NCI-H524 treated with DMSO at 0.1 percent for 48 hours (cell line): ENCODE measurements around the gene CACNA1D.

ENCODE experiments used
- DNase-seq: peaks from one replicate; lab custom pipeline; 2025; lab: John Stamatoyannopoulos, UW

CACNA1D gene

DNA sequence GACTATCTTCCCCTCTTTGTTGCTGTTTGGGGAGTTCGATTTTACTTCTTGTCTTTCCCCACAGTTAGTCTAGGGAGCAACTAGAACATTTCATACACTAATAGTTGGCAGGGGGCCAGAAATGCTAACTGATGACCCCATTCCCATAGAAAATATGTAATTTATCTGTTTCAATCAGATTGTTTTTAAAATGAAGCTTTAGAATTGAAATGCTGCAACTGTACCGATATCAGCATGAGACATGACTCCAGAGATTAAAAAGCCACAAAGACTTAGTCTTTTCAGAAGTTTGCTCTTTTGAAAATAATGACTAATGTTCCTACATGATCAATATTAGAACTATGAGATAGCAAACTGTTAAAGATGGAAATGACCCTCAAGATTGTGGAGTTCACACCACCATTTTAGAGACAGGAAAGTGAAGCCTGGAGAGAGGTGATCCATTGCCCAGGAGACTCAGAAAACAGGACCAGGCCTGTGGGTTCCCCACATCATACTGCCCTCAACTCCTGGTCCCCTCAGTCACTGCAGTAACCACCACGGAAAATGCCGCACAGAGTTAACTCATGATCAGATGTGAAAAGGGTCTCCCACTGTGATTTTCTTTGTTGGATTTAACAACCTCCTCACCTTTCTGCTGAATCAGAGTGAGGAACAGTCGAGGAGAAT, 221.5 kb downstream of the CACNA1D start:
- no peak for DNase-seq

DNA sequence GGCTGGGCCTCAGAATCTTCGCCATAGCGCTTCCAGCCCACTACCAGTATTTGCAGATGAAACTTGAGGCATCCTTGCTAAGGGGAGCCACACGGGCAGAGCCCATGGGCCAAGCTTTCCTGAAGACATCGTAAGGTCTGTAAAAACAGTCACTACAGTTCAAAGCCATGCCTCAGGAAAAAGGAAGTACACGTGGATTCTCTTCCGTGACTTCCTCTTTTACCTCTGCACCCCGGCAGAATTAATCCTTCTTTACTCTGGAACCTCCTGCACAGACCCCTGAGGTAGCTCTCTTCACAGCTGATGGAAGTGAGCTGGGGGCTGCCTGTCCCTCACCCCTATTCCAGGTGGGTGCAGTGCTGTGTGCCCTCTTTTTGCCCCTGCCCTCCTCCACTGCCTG, 222.6 kb downstream of the CACNA1D start:
- no peak for DNase-seq

DNA sequence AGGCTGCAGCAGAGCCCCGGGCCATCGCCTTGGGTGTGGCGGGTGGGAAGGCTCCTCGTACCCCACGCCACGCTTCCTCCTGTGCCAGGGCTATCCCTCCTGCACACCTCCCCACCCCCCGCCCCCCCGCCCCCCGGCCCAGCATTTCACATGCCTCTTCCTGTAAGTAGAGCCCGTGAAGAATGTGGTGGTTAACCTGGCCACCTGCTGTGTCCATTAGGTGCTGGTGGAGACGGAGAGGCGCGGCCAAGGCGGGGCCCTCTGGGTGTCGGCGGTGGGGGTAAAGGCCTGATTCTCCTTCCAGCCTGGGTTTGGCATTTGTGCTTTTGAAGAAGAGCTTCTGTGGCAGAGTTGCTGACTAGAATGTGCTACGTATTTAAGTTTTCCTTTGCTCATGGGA, 224.1 kb downstream of the CACNA1D start:
- no peak for DNase-seq

DNA sequence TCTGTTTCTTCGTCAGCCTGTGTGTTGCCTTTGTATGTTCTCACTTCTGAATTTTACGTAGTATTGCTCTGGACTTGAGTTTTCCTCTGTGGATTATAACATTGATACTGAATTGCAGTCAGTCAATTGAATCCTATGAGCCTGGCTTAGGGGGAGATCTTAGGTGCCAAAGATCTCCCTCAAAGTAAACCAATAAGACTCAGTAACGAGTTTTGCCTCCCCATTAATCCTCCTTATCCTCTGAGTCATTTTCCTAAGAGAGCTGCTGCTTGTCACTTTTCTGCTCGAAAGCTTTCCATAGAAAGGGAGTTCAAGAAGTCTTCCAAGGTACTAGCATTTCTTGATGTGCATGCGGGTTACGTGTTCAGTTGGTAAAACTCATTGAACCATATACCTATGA, 225.4 kb downstream of the CACNA1D start:
- no peak for DNase-seq

DNA sequence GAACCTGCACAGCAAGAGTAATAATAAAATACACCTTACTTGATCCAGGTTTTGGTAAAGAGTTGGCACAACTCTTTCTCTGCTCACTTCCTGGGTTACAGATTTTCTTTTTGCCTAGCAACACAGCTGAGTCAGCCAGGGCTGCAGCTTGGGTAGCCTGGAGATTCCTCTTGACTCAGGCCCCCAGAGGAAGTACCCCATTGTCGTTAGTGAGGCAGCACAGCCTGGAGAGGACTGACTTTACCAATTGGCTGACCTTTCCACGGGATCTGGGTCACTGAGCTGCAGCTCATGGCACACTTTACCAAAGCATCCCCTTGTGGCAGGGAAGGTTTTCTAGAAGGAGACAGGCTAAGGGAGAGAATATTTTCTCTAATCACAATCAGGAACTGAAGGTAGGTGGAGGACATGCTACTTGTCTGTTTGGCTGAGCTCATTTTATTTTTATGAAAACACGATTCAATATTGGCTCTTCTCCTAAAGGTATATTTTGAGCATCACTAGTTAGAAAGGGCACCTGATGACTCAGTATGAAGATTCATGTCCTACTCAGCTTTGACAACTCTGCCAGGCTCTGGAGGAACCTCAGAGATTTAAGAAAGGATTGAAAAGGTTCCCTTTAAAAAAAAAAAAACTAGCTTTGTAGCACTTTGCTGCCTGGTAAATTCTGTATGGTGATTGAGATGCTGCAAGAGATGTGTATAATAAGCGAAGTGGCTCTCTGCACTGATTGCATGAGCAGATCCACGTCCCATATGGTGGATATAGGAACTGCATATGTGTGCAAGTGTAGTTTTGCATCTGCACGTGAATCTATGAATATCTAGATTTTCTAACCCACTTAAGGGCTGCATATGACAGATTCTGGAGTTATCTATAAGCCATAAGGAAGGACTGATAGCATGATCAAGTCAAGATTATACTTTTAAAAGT, 227.0 kb downstream of the CACNA1D start:
- no peak for DNase-seq

DNA sequence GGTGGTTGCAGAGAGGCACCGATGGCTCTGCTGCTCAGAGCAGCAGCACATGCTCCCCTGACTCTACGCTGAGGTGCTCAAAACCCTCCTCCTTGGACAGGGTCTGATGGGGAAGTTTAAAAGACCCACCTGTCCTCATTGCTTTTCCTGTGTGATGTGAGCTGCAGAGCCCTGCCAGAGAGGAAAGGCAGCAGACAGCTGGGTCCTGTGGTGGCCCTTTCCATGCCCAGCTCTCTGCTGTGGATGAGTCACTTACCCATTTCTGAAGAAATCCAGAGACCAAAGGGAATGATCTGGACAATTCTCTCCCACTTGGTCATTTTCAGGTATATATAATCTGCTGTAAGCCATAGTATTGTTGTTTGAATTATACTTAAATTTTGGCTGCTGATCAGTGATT, 230.2 kb downstream of the CACNA1D start:
- DNase-seq, result no peak

DNA sequence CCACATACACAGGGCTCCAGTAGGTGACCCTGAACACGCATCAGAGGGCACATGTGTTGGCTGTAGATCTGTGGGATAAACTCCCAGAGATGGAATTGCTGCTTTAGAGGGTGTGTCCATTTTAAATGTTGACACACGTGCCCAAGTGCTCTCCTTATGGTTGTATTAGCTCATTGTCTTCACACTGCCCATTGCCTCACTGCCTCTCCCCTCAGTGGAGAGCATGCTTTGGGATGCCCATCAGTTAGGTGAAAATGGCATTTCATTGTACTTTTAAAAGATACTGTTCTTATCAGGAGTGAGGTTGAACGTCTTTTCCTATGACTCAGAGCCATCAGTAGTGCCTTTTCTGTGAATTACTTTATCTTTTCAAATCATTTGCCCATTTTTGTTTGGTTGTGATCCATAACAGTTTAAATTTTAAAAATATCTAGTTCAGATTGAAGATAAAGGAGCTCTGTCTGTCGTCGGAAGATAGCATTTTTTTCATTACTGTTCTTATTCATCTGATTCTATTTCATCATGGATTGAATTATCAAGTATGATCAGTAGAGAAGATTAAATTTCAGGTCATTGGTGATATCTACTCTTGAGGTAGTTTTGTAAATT, 231.1 kb downstream of the CACNA1D start:
- no peak for DNase-seq

DNA sequence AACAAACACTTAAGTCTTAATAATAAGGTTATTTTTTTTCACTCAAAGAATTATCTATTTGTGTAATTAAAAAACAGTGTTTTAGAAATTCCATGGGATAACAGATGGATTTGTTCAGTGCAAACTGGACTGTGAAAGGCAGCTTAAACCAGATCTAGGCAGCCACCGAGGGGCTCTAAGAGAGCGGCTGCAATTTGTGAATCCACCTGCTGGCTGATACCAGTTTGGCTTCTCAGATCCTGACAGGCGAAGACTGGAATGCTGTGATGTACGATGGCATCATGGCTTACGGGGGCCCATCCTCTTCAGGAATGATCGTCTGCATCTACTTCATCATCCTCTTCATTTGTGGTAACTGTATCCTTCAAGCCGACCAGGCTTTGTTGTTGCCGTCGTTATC, 232.2 kb downstream of the CACNA1D start:
- no peak for DNase-seq

DNA sequence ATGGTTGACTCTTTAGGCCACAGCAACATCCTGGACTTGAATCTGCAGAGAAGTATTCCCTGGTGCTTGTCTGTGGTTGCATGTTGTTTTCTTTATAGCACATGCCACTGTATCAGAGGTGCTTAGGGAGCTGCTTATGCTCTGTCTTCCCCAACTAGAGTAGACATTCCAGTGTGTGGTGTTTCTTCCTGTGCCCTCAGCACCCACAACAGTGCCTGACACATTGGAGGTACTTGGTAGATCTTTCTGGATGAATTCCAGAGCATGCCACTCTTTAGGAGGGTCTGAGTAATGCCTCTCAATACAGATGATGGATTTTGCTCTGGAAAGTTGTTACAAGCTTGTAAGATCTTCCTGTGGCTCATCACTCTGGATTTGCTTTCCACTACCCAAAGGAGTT, 234.2 kb downstream of the CACNA1D start:
- no peak for DNase-seq

DNA sequence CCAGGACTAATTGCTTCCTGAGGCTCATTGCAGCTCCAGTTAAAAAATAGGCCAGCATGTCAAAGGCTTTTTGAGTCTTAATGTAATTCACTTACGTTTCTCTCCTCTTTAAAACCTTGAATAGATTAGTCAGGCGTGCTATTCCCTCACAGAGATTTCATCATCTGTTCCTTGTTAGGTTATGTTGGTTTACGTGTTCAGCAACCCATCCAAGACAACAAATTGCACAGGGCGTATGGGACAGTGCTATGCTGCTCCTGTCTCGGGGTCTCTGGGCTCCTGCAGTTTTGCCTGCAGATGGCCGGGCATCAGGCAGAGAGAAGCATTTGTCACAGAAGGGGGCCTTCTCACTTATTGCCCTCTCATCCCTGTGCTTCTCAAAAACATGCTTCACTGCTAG, 234.7 kb downstream of the CACNA1D start:
- DNase-seq, result no peak

DNA sequence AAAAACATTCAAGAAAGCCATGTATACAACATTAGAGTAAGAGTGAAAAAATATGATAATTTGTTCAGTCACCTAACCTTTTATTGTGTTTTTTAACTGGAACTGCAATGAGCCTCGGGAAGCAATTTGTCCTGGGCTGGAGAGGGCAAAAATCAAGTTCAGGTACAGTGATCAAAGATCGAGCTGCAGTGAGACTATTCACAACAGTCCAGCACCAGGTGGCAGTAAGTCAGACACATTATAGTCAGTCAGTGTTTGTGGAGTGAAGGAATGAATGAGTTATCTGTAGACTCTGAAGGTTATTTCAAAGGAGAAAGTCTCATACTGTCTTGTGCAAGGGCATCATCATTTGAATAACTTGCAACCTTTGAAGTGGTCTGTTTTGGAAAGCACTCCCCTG, 235.2 kb downstream of the CACNA1D start:
- no peak for DNase-seq

DNA sequence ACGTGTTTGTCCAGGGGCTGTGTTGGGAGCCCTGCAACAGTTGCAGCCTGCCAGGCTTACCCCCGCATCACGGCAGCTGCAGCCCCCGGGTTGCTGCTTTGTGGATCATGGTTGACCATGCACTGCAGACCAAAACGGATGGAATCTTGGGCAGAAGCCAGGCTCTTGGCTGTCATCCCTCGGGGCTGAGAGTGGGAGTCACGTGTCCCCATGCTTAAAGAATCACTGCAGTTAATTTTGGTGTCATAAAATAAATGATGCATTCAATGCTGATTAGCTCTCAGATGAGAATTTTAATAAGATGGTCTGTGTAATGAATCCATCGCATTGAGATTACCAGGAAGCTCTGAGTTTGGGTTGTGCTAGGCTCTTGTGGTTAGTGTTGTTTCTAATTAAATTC, 236.2 kb downstream of the CACNA1D start:
- no peak for DNase-seq

DNA sequence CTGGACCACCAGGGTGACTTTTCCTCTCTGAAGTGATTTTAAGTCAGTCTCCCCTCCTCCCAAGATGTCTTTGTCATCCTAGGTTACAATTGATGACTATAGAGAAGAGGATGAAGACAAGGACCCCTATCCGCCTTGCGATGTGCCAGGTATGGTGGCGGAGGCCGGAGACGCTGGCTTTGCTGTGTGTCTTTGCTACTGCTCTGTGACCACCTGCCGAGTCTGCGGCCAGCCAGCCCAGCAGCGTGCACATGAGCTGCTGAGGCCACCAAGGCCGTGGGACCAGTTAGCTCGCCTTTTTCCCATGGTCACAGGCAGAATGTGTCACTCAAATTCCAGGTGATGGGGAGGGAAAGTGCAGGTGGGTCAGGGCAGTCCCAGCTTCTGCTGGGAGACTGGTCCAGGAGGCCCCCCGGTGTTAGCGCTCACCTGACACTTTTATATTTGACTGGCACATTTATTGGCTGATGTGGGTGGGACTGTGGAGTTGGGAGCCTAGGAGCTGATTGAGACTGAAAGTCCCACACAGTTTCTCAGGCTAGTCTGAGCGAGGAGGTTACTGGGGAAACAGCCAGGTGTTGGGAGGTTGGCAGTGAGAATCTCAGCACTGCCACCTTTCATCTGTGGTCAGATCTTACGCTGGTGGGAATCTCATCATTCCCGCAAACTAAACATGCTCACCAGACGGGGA, 237.7 kb downstream of the CACNA1D start:
- DNase-seq, result no peak

DNA sequence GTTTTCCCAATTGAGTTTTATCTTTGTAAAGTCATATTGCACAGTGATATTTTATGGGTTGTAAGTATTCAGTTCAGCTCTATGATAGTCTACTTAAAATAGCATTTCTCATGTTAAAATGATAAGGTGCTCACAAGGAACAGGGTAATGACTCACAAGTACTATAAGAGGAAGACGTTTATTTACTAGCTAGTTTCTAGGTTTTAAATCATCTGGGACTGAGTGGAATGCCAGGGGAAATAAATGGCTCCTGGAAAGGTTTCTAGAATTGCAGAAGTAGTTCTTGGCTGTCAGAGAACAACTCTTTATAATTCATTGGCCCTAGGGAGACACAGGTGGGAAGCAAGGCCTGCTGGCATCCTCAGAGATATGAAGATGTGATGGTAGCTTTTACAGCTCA, 239.0 kb downstream of the CACNA1D start:
- no peak for DNase-seq

DNA sequence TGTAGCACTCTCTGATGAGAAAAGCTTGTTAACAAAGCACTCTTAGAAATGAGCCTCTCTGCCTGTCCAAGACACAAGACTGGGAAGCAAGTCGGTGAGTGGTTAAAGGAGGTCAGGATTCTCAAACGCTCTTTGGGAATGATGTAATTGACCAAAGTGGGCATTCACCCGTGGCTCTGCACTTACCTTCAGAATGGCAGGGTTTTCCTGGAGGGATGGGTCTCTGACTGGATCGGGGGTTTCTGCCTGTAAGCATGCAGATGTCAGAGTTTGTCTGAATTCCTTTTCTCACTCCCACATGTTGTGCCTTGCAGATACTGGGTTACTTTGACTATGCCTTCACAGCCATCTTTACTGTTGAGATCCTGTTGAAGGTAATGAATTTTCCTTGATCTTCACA, 245.6 kb downstream of the CACNA1D start:
- no peak for DNase-seq

DNA sequence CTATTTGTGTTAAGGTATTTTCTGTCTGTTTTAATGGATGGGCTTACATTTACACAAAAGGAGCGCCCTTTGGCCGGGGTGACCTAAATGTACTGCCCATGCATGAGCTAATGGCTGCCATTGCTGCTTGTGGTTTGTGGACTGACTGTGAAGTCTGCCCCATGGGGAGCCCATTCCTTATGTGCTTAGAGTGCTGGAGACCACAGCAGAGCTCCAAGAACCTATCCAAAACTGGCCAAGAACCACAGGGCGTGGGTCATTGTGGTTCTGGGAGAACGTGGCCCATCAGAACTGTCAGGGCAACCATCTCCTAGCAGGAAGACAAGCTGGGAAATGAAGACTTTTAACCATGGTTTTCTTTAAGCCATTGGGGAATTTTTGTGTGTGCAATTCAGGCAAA, 246.5 kb downstream of the CACNA1D start:
- no peak for DNase-seq

DNA sequence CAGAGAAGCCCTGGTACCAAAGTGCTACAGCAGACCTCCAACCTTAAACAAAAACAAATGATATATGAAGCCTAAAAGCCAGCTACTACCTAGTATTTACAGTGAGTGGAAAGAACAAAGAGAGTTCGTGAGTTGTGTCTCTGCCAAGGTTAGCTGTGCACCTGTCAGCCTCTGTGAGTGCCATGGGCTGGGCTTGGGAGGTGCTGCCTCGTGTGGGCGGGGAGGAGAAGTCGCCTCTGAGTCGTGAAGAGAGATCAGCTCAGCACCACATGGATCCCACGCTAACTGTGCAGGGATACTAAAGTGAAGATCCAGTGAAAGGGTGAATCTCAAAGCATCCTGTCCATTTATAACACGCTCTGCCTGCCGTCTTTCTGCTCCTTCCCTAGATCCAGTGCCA, 249.9 kb downstream of the CACNA1D start:
- DNase-seq, result no peak

DNA sequence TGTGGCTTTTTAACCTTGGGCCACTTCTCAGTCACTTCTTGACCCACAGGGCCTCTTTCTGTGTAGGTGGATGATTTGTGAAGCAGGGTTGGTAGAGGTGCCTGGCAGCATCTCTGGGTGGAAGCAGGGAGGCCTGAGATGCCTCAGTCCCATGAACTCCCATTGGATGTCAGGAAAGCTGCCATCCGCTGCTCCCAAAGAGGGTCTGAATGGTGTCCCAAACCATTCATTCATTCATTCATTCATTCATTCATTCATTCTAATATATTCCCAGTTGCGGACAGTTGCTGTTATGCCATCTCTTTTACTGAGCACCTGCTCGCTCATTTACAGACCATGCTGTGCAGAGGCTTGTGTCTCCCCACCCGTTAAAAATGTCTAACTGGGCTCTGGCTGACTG, 253.1 kb downstream of the CACNA1D start:
- DNase-seq, result no peak

DNA sequence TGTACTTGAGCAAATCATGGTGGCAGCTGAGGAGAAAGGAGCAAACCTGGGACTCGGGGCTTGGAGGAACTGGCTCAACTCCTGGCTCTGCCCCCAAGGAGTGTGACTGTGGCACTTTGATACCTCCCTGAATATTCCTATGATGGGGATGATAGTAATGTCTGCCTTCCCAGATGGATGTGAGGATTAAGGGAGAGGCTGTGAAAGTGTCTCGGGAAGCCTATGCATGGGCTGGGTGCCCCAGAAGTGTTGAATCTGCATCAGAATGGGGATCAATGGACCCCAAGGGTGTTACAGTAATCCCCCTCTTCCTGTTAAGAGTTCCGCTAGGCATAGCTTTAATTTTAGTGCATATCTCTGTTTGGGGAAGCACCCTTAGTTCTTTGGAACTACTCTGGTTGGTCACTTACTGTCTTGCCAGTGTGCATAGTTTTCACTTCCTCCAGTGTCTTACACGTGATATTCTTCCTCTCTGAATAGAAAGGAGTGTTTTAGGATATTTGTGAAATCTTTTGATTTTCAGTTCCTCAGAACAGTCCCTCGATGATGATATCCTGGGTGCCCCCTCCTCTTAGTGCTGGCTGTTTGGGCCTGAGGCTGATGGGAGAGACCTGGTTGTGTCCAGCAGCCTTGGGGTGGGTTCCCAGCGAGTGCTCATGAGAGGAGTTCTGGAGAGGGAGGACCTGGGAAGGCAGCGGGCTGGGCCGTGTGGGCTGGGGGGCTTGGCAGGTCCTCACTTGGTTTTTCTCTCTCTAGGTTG, 254.3 kb downstream of the CACNA1D start:
- no peak for DNase-seq

DNA sequence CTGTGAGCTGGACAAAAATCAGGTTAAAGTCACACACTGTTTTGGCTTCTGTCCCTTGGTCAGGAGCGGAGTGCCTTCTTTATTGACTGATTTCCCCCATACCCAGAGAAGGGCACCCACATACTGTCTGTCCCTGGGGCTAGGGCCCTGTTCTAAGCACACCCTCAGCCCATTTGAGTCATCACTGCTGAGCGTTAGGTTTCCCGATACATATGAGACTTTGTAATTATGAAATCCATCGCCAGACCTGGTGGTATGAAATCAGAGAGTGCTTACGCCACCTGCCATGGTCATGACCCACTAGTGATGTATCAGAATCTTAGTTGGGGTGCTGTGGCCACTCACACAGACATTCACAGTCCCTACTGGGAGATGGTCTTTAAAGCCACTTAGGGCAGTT, 255.0 kb downstream of the CACNA1D start:
- no peak for DNase-seq

DNA sequence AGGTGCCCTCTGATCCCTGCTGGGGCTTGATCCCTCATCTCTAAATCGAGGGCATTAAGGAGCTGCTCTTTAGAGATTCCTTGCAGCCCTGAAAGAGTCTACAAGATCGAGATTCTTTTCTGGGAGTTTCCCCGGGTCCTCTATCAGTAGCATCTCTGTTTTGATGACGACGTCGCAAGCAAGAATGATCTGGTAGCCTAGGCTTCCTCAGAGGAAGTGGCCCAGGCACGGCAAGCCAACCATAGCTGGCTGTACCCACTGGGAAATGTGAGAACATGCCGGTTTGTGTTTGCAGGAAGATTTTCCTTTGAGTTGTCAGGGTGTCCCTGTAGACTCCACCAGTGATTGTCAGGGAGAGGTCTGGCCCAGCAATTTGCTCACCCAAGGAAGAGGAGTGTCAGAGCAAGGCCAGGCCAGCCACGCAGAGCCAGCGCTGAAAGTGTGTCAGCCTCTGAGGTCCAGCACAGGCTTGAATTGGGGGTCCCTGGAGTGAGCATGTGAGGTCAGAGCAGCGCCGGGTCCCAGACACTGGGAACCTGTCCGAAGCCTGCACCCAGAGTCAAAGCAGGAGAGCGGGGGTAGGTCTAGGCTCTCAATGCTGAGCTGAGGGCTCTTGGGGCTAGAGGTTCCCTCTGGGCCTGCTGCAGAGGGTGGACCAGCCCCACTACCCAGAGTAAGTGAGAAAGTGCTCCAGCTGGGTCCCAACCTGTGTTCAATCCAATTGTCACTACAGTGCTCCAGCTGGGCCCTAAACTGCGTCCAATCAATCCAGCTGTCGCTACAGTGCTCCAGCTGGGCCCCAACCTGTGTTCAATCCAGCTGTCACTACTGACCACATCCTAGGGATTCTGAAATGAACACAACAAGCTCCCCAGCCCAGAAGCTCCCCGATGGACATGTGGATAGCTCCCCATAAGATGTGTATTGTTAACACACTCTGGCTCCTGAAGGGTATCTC, 256.1 kb downstream of the CACNA1D start:
- DNase-seq, result no peak
